IPS-11a (cell line): ENCODE data around the gene AP2A2.

Source experiments
- H3K4me3 ChIP-seq: one replicate; pipeline ENCODE4 v1.5.1; 2013; ENCODE audit warnings: low read depth, low read length, control low read depth

Gene AP2A2

GRCh38 chr11:1052133-1053011, 126.7 kb downstream of the AP2A2 start:
- no peak overlapping the region for H3K4me3 ChIP-seq

GRCh38 chr11:1053121-1053901, 127.6 kb downstream of the AP2A2 start:
- H3K4me3 ChIP-seq, result no peak overlapping the region

GRCh38 chr11:1054143-1055108, 128.8 kb downstream of the AP2A2 start:
- no peak overlapping the region for H3K4me3 ChIP-seq

GRCh38 chr11:1055109-1055703, 129.5 kb downstream of the AP2A2 start:
- H3K4me3 ChIP-seq, result no peak overlapping the region

- no peak overlapping the region for H3K4me3 ChIP-seq
Observed at GRCh38 chr11:1055990-1056771, 130.5 kb downstream of the AP2A2 start.

- H3K4me3 ChIP-seq, result no peak overlapping the region
Observed at GRCh38 chr11:1057806-1058205, 132.1 kb downstream of the AP2A2 start.

GRCh38 chr11:1059759-1060158, 134.1 kb downstream of the AP2A2 start:
- H3K4me3 ChIP-seq, result no peak overlapping the region

- H3K4me3 ChIP-seq, result no peak overlapping the region
Observed at GRCh38 chr11:1060410-1060809, 134.7 kb downstream of the AP2A2 start.

GRCh38 chr11:1060852-1061616, 135.4 kb downstream of the AP2A2 start:
- no peak overlapping the region for H3K4me3 ChIP-seq
